Loucy (cell line): ENCODE data around the gene ANXA8L1.
"Not testable (repeated sequence)": the region's sequence is repeated elsewhere in the genome, so short reads cannot be mapped to it uniquely, and the experiment has no call there.

Source experiments
- CTCF ChIP-seq: fragments of 200-600 bp; sonication (generic); conservative IDR thresholded peaks from 2 replicates; pipeline ENCODE4 v1.5.1; 2014; ENCODE audit warnings: mild to moderate bottlenecking, antibody characterized with exemption, low read length
- EZH2phosphoT487 ChIP-seq: fragments of 200-600 bp; IDR thresholded peaks from 2 replicates; pipeline ENCODE4 v1.6.1; 2018; ENCODE audit warnings: antibody characterized with exemption, mild to moderate bottlenecking, moderate library complexity, borderline replicate concordance

GRCh38 chr10:46440942-46441341 lies 65.4 kb downstream of the ANXA8L1 start:
- TF ChIP-seq CTCF, EZH2phosphoT487: not testable (repeated sequence)
